ENCODE data around the gene ABHD14A. TPM values are rescaled to one million over a fixed set of nuclear protein-coding genes. Genes with fewer than 3 reads are reported as not detected.

ABHD14A gene
- total and polyA plus RNA-seq, 2 of the 13 experiments (the other 11 are each of a cell fraction or from before 2014, with no cell fraction given) = 29.5 to 46.9 TPM

DNA sequence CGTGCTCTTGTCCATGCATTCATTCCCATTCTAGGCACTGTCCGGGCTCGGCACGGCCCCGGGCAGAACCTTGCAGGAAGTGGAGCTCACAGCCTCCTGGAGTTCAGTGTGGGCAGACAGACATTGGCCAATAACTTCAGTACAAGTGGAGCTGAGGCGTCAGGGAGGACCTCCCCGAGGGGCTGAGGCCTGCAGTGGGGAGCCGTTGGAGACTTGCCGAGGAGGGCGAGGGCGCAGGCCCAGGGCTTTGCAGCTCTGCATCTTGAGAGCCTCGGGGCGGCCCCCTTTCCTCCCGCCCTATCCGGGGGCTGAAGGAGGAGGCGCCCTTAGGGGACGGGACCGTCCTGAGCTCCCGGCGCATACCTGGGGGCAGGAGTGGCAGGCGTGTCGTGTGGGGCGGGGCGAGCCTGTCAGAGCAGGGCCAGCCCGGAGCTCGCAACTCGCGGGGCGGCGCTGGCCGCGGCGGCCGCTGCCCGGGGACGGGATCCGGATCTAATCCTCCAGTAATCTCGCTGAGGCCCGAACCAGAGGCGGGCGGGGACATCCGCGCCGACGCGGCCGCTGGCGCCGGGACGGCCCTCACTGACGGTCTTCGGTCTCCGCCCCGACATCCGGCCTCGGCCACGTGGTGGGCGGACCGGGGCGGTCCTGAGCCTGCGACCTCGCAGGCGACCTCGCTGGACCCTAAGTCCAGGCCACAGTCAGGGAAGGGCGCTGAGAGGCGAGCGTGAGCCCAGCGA, 8.1 kb downstream of the ABHD14A start, which contains the start of gene ACY1 (continued):
- TF ChIP-seq, protein P1, sequence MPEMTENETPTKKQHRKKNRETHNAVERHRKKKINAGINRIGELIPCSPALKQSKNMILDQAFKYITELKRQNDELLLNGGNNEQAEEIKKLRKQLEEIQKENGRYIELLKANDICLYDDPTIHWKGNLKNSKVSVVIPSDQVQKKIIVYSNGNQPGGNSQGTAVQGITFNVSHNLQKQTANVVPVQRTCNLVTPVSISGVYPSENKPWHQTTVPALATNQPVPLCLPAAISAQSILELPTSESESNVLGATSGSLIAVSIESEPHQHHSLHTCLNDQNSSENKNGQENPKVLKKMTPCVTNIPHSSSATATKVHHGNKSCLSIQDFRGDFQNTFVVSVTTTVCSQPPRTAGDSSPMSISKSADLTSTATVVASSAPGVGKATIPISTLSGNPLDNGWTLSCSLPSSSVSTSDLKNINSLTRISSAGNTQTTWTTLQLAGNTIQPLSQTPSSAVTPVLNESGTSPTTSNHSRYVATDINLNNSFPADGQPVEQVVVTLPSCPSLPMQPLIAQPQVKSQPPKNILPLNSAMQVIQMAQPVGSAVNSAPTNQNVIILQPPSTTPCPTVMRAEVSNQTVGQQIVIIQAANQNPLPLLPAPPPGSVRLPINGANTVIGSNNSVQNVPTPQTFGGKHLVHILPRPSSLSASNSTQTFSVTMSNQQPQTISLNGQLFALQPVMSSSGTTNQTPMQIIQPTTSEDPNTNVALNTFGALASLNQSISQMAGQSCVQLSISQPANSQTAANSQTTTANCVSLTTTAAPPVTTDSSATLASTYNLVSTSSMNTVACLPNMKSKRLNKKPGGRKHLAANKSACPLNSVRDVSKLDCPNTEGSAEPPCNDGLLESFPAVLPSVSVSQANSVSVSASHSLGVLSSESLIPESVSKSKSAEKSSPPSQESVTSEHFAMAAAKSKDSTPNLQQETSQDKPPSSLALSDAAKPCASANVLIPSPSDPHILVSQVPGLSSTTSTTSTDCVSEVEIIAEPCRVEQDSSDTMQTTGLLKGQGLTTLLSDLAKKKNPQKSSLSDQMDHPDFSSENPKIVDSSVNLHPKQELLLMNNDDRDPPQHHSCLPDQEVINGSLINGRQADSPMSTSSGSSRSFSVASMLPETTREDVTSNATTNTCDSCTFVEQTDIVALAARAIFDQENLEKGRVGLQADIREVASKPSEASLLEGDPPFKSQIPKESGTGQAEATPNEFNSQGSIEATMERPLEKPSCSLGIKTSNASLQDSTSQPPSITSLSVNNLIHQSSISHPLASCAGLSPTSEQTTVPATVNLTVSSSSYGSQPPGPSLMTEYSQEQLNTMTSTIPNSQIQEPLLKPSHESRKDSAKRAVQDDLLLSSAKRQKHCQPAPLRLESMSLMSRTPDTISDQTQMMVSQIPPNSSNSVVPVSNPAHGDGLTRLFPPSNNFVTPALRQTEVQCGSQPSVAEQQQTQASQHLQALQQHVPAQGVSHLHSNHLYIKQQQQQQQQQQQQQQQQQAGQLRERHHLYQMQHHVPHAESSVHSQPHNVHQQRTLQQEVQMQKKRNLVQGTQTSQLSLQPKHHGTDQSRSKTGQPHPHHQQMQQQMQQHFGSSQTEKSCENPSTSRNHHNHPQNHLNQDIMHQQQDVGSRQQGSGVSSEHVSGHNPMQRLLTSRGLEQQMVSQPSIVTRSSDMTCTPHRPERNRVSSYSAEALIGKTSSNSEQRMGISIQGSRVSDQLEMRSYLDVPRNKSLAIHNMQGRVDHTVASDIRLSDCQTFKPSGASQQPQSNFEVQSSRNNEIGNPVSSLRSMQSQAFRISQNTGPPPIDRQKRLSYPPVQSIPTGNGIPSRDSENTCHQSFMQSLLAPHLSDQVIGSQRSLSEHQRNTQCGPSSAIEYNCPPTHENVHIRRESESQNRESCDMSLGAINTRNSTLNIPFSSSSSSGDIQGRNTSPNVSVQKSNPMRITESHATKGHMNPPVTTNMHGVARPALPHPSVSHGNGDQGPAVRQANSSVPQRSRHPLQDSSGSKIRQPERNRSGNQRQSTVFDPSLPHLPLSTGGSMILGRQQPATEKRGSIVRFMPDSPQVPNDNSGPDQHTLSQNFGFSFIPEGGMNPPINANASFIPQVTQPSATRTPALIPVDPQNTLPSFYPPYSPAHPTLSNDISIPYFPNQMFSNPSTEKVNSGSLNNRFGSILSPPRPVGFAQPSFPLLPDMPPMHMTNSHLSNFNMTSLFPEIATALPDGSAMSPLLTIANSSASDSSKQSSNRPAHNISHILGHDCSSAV (CRISPR knock-in tag; IDR thresholded peaks at IDR 0.05; ENCODE audit: borderline replicate concordance) = no peak
- TF ChIP-seq ZNF337 (CRISPR knock-in tag; IDR thresholded peaks at IDR 0.05; ENCODE audit: borderline replicate concordance, low read depth) = no peak; the same call in 1 of the 2 replicates
- TF ChIP-seq DMAP1 (CRISPR knock-in tag; IDR thresholded peaks at IDR 0.05) = peak; percentile 97
- TF ChIP-seq, protein P2, sequence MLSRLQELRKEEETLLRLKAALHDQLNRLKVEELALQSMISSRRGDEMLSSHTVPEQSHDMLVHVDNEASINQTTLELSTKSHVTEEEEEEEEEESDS (CRISPR knock-in tag; IDR thresholded peaks at IDR 0.05; ENCODE audit: borderline replicate concordance) = no peak
- peak; percentile 39 for TF ChIP-seq ZBTB26 (CRISPR knock-in tag; IDR thresholded peaks at IDR 0.05; ENCODE audit: borderline replicate concordance)
- no peak; the same call in 1 of the 2 replicates for TF ChIP-seq MEF2D (CRISPR knock-in tag; IDR thresholded peaks at IDR 0.05)
- TF ChIP-seq SRSF9 (IDR thresholded peaks at IDR 0.05; ENCODE audit: borderline replicate concordance, insufficient read depth, low read depth, low read length, poor library complexity, severe bottlenecking) = no peak
- no peak for TF ChIP-seq JDP2 (CRISPR knock-in tag; IDR thresholded peaks at IDR 0.05; ENCODE audit: borderline replicate concordance)
- TF ChIP-seq HNRNPUL1 (IDR thresholded peaks at IDR 0.05; ENCODE audit: low read depth, low read length) = peak; percentile 74; the same call in 1 of the 2 replicates
- TF ChIP-seq SRSF4 (IDR thresholded peaks at IDR 0.05; ENCODE audit: low read depth, low read length, poor library complexity, severe bottlenecking) = no peak
- no peak; the same call in 1 of the 2 replicates for TF ChIP-seq CENPBD1 (CRISPR knock-in tag; IDR thresholded peaks at IDR 0.05; ENCODE audit: borderline replicate concordance, low read depth)
- TF ChIP-seq, protein P3, sequence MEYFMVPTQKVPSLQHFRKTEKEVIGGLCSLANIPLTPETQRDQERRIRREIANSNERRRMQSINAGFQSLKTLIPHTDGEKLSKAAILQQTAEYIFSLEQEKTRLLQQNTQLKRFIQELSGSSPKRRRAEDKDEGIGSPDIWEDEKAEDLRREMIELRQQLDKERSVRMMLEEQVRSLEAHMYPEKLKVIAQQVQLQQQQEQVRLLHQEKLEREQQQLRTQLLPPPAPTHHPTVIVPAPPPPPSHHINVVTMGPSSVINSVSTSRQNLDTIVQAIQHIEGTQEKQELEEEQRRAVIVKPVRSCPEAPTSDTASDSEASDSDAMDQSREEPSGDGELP (IDR thresholded peaks at IDR 0.05; ENCODE audit: borderline replicate concordance, low read depth) = peak; percentile 71; the same call in 1 of the 2 replicates
- TF ChIP-seq ZNF34 (CRISPR knock-in tag; IDR thresholded peaks at IDR 0.05; ENCODE audit: borderline replicate concordance) = no peak
- no peak; the same call in 1 of the 2 replicates for TF ChIP-seq STAG1 (CRISPR knock-in tag; IDR thresholded peaks at IDR 0.05)
- peak; percentile 80; the same call in 1 of the 2 replicates for TF ChIP-seq MAZ (IDR thresholded peaks at IDR 0.05; ENCODE audit: borderline replicate concordance, low read depth, low read length)
- peak; percentile 99 for TF ChIP-seq MAZ (CRISPR knock-in tag; IDR thresholded peaks at IDR 0.05; ENCODE audit: low read depth)

Measured in HepG2 (cell line).